SU-DHL-6 (cell line): ENCODE results near the gene ANKIB1.

ENCODE experiments used
- H2AFZ ChIP-seq: fragments of 200-600 bp; sonication (generic); 2 replicates; pipeline ENCODE4 v1.6.1; 2014; ENCODE audit warnings: low read depth, mild to moderate bottlenecking, moderate library complexity, mixed read lengths, antibody characterized with exemption, low read length; ENCODE audit not compliant: severe bottlenecking
- H3F3A ChIP-seq: fragments of 200-600 bp; shearing (Covaris generic); 2 replicates; pipeline ENCODE4 v1.6.0; 2016; ENCODE audit warnings: antibody characterized with exemption, mild to moderate bottlenecking; ENCODE audit not compliant: insufficient read depth
- H3K27ac ChIP-seq: fragments of 200-600 bp; sonication (generic); 2 replicates; pipeline ENCODE4 v1.5.1; 2016; ENCODE audit warnings: low read depth, mild to moderate bottlenecking, low read length, moderate library complexity, mixed read lengths
- H3K27me3 ChIP-seq: fragments of 200-600 bp; sonication (generic), shearing (Covaris generic); 2 replicates; pipeline ENCODE4 v1.6.0; 2014; ENCODE audit warnings: mild to moderate bottlenecking, low read length
- H3K36me3 ChIP-seq: fragments of 200-600 bp; sonication (generic); 2 replicates; pipeline ENCODE4 v1.6.1; 2014; ENCODE audit warnings: mild to moderate bottlenecking, low read length, mixed read lengths
- H3K4me2 ChIP-seq: fragments of 300-600, 200-600 bp; shearing (Covaris generic), sonication (generic); 2 replicates; pipeline ENCODE4 v1.6.0; 2014; ENCODE audit warnings: low read length, low read depth, mild to moderate bottlenecking; ENCODE audit not compliant: poor library complexity, severe bottlenecking
- H3K4me3 ChIP-seq: fragments of 200-600 bp; sonication (generic); 2 replicates; pipeline ENCODE4 v1.5.1; 2014; ENCODE audit warnings: antibody characterized with exemption, low read length, mild to moderate bottlenecking, mixed read lengths; ENCODE audit not compliant: insufficient read depth, poor library complexity, severe bottlenecking
- H3K79me2 ChIP-seq: fragments of 200-600 bp; sonication (generic); 2 replicates; pipeline ENCODE4 v1.6.1; 2014; ENCODE audit warnings: mild to moderate bottlenecking, low read length, moderate library complexity; ENCODE audit not compliant: insufficient read depth
- H3K9ac ChIP-seq: fragments of 200-600 bp; sonication (generic); 2 replicates; pipeline ENCODE4 v1.7.0; 2014; ENCODE audit warnings: mild to moderate bottlenecking, low read length
- H3K9me2 ChIP-seq: fragments of 200-600 bp; sonication (generic); replicated peaks from 2 replicates; pipeline ENCODE4 v1.6.1; 2014; ENCODE audit warnings: low read length; ENCODE audit not compliant: insufficient read depth
- H3K9me3 ChIP-seq: fragments of 200-600 bp; sonication (generic); 2 replicates; pipeline ENCODE4 v1.6.1; 2014; ENCODE audit warnings: low read length, mixed read lengths; ENCODE audit not compliant: insufficient read depth
- H4K20me1 ChIP-seq: fragments of 200-600 bp; sonication (generic); 2 replicates; pipeline ENCODE4 v1.6.1; 2014; ENCODE audit warnings: low read depth, mild to moderate bottlenecking, antibody characterized with exemption, low read length, moderate library complexity, mixed read lengths
- EZH2phosphoT487 ChIP-seq: fragments of 200-600 bp; sonication (generic), shearing (Covaris generic); conservative IDR thresholded peaks from 2 replicates; pipeline ENCODE4 v1.6.1; 2018; ENCODE audit warnings: mild to moderate bottlenecking, antibody characterized with exemption, low read length, moderate library complexity, mixed read lengths
- TF ChIP-seq, protein P1 (sequence below): fragments of 200-600 bp; sonication (generic); IDR thresholded peaks from one replicate; pipeline ENCODE4 v1.5.1; 2017; ENCODE audit warnings: antibody characterized with exemption, mild to moderate bottlenecking, low read length, moderate library complexity; ENCODE audit not compliant: insufficient read depth, poor library complexity, severe bottlenecking

Gene ANKIB1

DNA sequence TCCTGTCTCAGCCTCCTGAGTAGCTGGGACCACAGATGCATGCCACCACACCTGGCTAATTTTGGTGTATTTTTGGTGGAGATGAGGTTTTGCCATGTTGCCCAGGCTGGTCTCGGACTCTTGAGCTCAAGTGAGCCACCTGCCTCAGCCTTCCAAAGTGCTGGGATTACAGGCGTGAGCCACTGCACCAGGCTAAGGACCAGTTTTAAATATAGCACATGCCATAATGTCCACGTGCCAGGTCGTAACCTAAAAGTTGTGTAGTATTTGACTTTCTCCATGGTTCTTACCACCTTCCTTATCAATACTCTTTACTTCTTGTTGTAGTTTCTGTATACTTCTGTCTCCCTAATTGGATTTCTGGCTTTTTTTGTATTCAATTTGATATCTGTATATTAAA, 13.3 kb downstream of the ANKIB1 start:
- peaks cover 92% of the 10 kb centered on the region for H3K79me2 ChIP-seq
- H3K27me3 ChIP-seq: no peaks in the 10 kb centered on the region
- H3K9me3 ChIP-seq: no peaks in the 10 kb centered on the region; the same call in 1 of the 2 replicates
- no peak overlapping the region for H2AFZ ChIP-seq
- H3K9me2 ChIP-seq: no peaks in the 10 kb centered on the region
- no peak overlapping the region for H3K27ac ChIP-seq
- no peaks in the 10 kb centered on the region for H3F3A ChIP-seq
- no peak overlapping the region for H3K4me2 ChIP-seq
- no peak overlapping the region for H3K9ac ChIP-seq
- H3K4me3 ChIP-seq: no peak overlapping the region
- peaks cover 21% of the 10 kb centered on the region; the same call in 1 of the 2 replicates for H3K36me3 ChIP-seq
- no peaks in the 10 kb centered on the region for H4K20me1 ChIP-seq
- no peak for TF ChIP-seq EZH2phosphoT487
- TF ChIP-seq, protein P1, sequence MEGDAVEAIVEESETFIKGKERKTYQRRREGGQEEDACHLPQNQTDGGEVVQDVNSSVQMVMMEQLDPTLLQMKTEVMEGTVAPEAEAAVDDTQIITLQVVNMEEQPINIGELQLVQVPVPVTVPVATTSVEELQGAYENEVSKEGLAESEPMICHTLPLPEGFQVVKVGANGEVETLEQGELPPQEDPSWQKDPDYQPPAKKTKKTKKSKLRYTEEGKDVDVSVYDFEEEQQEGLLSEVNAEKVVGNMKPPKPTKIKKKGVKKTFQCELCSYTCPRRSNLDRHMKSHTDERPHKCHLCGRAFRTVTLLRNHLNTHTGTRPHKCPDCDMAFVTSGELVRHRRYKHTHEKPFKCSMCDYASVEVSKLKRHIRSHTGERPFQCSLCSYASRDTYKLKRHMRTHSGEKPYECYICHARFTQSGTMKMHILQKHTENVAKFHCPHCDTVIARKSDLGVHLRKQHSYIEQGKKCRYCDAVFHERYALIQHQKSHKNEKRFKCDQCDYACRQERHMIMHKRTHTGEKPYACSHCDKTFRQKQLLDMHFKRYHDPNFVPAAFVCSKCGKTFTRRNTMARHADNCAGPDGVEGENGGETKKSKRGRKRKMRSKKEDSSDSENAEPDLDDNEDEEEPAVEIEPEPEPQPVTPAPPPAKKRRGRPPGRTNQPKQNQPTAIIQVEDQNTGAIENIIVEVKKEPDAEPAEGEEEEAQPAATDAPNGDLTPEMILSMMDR: no peak

DNA sequence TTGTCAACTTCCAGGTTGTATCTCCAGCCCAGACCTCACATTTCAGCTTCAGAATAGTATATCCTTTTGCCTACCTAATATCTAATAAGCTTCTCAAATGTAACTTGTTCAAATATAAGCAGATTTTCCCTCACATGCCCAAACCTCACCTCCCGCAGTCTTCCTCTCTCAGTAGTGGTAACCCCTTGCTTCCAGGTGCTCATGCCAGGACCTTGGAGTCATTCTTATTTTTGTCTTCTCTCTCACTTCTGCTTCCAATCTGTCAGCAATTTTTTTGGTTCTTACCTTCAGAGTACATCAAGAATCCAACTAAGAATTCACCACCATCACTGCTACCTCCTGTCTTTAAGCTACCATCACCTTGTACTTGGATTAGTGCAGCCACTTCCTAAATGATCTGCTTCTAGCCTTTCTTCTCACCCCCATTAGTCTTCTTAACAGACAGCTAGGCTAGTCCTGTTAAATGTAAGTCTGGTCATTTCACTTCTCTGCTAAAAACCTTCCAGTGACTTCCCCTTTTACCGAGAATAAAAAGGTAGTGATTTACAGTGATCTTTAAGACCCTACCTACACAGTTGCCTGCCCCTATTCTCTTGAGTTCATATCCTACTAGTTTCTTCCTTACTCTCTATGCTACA, 14.0 kb downstream of the ANKIB1 start:
- Histone ChIP-seq H4K20me1 (no peaks in the 10 kb centered on the region), H3K79me2 (peaks cover 91% of the 10 kb centered on the region), H3K9me2 (no peaks in the 10 kb centered on the region), H3K9ac (no peak overlapping the region), H3K27me3 (no peaks in the 10 kb centered on the region), H3K9me3 (no peaks in the 10 kb centered on the region), H3K4me2 (no peak overlapping the region), H3K4me3 (no peak overlapping the region), H2AFZ (no peak overlapping the region), H3K36me3 (peaks cover 16% of the 10 kb centered on the region; the same call in 1 of the 2 replicates), H3K27ac (no peak overlapping the region), H3F3A (no peaks in the 10 kb centered on the region)
- no peak for TF ChIP-seq EZH2phosphoT487
- TF ChIP-seq, protein P1: no peak

DNA sequence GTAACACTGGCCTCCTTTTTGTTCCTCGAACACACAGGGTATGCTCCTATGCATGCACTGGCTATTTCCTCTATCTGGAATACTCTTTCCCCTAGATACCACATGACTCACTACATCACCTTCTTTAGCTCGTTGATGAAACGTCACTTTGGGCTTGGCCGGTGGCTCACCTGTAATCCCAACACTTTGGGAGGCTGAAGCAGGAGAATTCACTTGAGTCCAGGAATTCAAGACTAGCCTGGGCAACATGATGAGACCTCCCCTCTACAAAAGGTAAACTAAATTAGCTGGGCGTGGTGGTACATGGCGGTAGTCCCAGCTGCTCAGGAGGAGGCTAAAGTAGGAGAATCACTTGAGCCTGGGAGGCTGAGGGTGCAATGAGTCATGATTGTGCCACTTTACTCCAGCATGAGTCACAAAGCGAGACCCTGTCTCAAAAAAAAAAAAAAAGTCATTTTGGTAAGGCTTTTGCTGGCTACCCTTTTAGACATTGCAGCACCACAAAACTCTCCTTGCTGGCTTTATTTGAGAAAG, 14.5 kb downstream of the ANKIB1 start:
- Histone ChIP-seq H4K20me1 (no peaks in the 10 kb centered on the region), H3K4me3 (no peak overlapping the region), H3K36me3 (peaks cover 11% of the 10 kb centered on the region; the same call in 1 of the 2 replicates), H3F3A (no peaks in the 10 kb centered on the region), H3K4me2 (no peak overlapping the region), H3K9me3 (no peaks in the 10 kb centered on the region), H2AFZ (no peak overlapping the region), H3K27ac (no peak overlapping the region), H3K27me3 (no peaks in the 10 kb centered on the region), H3K79me2 (peaks cover 91% of the 10 kb centered on the region), H3K9ac (no peak overlapping the region), H3K9me2 (no peaks in the 10 kb centered on the region)
- no peak for TF ChIP-seq EZH2phosphoT487
- TF ChIP-seq, protein P1: no peak
